Inflammatory macrophage (primary cell): Measurements from ENCODE around the gene MAPK10.
A peak's percentile ranks its signal among the peaks of the same experiment; 100 is the strongest.

Source experiments
- DNase-seq, 2 donors: peaks; one replicate each; pipeline ENCODE4 v3.0.0-alpha.2; 2020 to 2022
- total RNA-seq, 18 experiments: gene quantifications; one replicate each; lab custom pipeline; 2026; ENCODE audit warnings: mixed read lengths in 6 of 18, inconsistent platforms in 2 of 18; lab: John Stamatoyannopoulos, UW

MAPK10 gene
- total RNA-seq, result 0 to 0.97 (median 0.23) reads per million in 18 experiments

DNA sequence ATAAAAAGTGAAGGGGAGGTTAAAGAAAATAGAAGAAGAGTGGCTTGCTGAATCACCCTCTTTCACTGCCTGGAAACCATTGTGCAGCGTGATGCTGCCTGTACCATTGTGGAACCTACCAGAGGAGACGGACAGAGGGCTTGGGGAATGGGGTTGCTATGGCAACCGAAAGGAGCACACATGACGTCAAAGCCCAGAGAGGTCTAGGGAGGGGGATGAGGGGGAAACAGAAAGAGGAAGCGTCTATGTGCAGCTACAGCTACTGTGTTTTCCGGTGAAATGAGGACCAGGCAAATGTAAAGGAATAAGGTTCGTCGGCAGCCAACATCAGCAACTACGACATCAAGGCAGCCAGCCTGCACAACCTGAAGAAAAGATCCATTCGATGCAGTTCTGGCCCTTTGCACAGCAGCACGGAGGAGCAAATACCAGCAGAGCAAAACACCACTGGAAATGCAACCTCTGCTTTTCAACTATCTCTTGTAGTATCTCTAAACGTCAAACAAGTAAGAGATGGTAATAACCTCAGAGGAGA, at the start of gene MAPK10:
TSS of gene MAPK10 (minus strand) at position 110 of the 535 bp plus-strand sequence.
- peak; percentile 76 to 81 for DNase-seq

- no peak for DNase-seq
Observed at GRCh38 chr4:86403575-86403974, 43.7 kb upstream of the MAPK10 start.

DNA sequence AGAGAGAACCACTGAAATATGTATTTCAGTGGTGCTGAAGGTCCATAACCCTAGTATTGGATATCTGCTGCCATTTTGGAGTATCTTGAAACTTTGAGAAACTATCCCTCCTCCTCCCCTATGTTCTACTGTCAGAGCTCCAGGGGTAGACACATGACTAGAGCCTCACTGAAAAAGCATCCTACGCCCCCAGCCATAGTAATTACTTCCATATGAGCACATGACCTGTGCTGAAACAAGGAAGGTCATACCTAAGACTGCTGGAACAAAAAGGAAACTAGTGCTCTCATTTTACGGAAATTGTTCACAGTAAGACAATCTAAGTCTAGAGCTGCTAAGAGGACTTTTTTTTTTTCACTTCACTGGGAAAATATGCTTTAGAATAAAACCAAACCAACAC, 42.0 kb upstream of the MAPK10 start:
- DNase-seq, result no peak

DNA sequence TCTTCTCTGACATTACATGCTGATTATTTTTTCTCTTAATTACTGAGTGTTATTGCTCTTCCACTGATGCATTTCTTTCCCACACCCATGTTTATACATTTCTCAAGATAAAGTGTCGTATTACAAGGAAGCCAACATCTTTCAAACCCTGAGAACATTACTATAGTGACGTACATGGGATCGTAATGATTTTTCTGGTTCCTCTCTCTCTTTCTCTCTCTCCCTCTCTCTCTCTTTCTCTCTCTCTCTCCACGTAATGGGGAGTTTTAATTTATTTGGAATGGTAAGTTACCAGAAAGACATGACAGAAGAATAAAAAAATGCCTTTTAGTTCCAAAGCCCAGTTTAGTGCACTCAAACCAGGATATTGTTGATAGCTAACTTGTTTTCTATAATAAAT, 40.4 kb upstream of the MAPK10 start:
- no peak for DNase-seq

DNA sequence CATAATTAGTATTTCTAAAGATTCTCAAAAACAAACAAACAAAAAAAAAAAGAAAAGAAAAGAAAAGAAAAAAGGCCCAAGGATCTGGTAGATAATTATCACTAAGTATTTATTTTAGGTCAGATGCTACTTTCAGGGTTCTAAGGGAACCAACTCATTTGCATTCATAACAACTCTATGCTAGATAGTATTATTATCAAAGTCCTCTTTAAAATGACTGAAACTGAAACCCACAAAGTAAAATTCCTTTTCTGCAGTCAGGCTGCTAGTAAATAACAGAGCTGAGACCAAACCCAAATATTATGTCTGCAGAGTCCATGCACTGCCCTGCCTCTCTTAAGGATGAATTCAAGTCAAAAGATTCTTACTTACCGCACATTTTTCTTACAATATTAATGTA, 38.3 kb upstream of the MAPK10 start:
- DNase-seq, result no peak

GRCh38 chr4:86393749-86394148, 33.9 kb upstream of the MAPK10 start:
- DNase-seq, result no peak

DNA sequence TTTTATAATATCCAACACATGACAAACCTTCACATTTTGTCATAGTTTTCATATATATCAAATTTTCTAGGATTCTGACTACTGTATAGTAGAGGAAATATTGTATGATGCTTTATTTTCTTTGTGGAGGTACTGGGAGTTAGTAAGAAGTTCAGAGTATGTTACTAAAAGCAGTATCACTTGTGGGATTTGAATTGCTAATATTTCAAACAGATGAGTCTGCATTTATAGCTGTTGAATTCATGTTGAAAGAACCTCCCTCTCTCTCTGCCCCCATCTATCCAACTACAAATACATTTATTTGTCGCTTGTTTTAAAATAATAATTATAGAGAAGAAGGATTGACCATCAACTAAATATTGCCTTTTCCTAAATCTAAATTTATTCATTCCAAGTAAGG, 29.8 kb upstream of the MAPK10 start:
- DNase-seq, result no peak

DNA sequence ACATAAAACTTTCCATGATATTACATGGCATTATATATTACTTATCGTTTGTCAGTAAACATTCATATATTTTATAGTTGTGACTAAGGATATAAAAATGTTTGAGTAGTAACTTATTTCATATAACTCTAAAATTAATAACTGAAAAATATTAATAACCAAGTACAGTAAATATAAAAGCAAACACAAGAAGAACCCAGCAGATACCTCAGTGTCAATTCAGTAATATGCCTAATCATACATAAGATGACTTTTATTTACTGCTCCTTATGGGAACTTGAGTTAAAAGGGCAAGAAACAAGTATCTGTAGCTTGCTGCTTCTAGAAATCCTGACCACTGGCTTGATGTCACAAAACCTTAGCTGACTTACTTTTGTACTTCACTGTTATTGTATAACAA, 28.4 kb upstream of the MAPK10 start:
- DNase-seq, result no peak

- no peak for DNase-seq
Observed at GRCh38 chr4:86386817-86387415, 27.1 kb upstream of the MAPK10 start.

GRCh38 chr4:86386201-86386600, 26.3 kb upstream of the MAPK10 start:
- DNase-seq, result no peak

DNA sequence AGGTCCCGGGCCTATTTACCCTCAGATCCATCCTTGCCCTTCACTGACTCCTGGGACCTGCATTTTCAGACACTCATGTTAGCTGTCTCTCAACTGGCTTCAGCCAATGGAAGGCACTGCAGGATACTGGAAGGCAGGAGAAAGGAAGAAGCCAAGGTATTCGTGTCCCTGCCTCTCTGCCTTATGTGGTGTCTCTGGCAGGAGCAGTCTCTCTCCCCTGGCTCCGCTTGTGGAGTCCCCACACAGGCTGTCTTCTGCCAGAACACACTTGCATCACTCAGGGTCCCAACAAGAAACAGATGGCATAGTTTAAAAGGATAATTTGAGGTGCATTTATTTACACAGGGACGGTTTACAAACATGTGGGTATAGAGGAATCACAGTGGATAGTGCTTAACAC, 21.6 kb upstream of the MAPK10 start:
- no peak for DNase-seq

GRCh38 chr4:86380181-86380724, 20.4 kb upstream of the MAPK10 start:
- no peak for DNase-seq

GRCh38 chr4:86376850-86377249, 17.0 kb upstream of the MAPK10 start:
- no peak for DNase-seq

GRCh38 chr4:86368433-86368832, 8.6 kb upstream of the MAPK10 start:
- DNase-seq, result no peak

GRCh38 chr4:86367577-86367976, 7.7 kb upstream of the MAPK10 start:
- DNase-seq, result peak in 1 of 2 donors; percentile 5

DNA sequence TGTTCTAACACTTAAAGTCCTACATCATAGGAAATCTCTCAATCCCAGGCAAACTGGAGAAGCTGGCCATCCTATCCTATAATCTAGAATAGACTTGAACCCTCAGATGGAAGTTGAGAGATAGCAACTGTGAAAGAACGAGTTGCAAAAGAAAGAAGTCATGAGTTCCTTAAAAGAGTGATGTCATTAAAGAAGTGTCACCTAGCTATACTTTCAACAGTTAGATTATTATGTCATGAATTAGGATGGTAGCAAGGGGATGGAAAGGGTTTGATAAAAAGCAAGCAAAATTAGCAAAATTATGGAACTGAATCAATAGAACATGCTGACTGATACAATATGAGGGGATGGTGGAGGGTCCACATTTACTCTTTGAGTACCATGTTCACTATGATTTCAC, 7.1 kb upstream of the MAPK10 start:
- no peak for DNase-seq

GRCh38 chr4:86362510-86362909, 2.7 kb upstream of the MAPK10 start:
- no peak for DNase-seq

DNA sequence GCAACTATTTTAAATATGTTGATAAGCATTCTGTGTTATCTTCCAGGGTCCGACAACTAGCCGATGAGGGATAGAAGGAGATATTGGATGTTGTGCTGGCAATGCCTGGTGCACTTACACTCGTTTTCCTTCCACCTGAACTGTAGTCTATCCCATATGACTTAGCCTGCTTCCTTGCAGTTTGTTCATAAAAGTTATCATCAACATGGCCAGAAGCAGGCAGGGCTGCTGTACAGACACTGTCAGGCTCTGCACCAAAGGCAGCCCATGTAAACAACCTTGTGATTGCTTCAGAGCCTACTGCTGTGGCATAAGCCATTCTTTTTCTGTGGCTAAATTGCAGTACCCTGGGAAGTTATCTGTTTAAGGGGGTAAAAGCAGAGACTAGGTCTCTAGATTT, 1.6 kb downstream of the MAPK10 start:
- no peak for DNase-seq

DNA sequence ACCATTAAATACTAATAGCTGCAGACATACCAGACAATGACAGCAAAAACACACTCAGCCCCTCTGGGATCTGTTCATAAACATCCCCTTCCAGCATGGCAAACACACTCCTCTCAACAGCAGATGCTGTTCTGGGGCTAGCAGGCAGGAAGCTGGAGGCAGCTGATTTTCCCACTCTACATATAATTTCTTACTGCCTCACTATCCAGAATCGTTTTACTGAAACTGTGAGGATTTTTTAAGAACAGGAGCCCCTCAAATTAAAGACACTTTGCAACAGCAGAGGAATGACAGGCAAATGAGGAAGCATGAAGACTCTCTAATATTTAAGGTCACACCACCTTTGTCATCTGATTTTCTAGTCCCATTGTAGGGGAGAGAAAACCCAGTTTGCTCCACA, 2.2 kb downstream of the MAPK10 start:
- no peak for DNase-seq

GRCh38 chr4:86356425-86357210, 3.2 kb downstream of the MAPK10 start:
- DNase-seq, result no peak

GRCh38 chr4:86354390-86354789, 5.5 kb downstream of the MAPK10 start:
- no peak for DNase-seq

DNA sequence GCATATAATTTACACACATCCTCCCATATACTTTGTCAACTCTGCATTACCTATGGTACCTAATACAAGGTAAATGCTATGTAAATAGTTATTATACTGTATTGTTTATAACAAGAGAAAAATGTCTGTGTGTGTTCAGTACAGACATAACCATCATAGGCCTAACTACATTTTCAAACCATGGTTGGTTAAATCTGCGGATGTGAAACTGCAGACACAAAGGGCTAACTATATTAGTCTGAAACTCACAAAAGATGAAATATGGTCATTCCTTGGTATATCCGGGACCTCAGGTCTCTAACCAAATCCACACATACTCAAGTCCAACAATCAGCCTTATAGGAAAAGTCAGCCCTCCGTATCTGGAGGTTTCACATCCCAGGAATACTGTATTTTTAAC, 13.5 kb downstream of the MAPK10 start:
- no peak for DNase-seq

DNA sequence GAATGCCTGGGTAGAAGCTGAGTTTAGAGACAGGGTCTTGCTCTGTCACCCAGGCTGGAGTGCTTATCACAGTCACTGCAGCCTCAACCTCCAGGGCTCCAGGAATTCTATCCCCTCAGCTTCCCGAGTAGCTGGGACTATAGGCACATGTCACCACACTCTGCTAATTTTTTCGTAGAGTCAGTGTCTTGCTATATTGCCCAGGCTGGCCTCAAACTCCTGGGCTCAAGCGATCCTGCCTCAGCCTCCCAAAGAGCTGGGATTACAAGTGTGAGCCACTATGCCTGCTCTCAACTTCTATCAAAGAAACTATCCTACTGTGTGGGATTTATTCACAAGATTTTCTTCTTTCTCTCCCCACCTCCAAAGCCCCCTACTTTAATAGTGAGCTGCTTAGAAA, 15.7 kb downstream of the MAPK10 start:
- no peak for DNase-seq

- DNase-seq, result no peak
Observed at GRCh38 chr4:86338989-86339388, 20.9 kb downstream of the MAPK10 start.
